HEK293 (cell line): ENCODE data around the gene ATP6AP2.

Experiments
- CTCF ChIA-PET: fragments of 350-600 bp; formaldehyde crosslinking; extraction: SDS; loops from one replicate; lab custom pipeline; 2021; ENCODE audit warnings: antibody characterized with exemption; lab: Yijun Ruan, JAX
- POLR2A ChIA-PET: fragments of 300-600 bp; formaldehyde crosslinking; extraction: SDS; loops from one replicate; lab custom pipeline; 2020; ENCODE audit warnings: antibody characterized with exemption, inconsistent platforms; lab: Yijun Ruan, JAX
- H3K27ac ChIP-seq: fragments of 200-500 bp; sonication (Bioruptor generic); 2 replicates; pipeline ENCODE4 v1.5.1; 2014; ENCODE audit warnings: low read depth, low read length, control low read depth, inconsistent platforms; ENCODE audit errors: extremely low read depth
- H3K36me3 ChIP-seq, 2 experiments: fragments of 200-500 bp in 1 of 2; sonication (Bioruptor generic) in 1 of 2; 1 replicate in 1 of 2; 2 replicates in 1 of 2; pipeline ENCODE4 v1.5.1; 2014 to 2017; ENCODE audit warnings: inconsistent platforms in 2 of 2, low read length in 2 of 2; ENCODE audit not compliant: control insufficient read depth in 2 of 2, insufficient read depth in 1 of 2
- H3K4me1 ChIP-seq: fragments of 200-500 bp; sonication (Bioruptor generic); 2 replicates; pipeline ENCODE4 v1.5.1; 2014; ENCODE audit warnings: mild to moderate bottlenecking, low read length, inconsistent platforms; ENCODE audit not compliant: control insufficient read depth, insufficient read depth
- H3K4me3 ChIP-seq: 2 replicates; pipeline ENCODE4 v1.5.1; 2011; ENCODE audit warnings: low read depth, mild to moderate bottlenecking, control low read depth, low read length, moderate library complexity
- H3K9me3 ChIP-seq: fragments of 200-500 bp; sonication (Bioruptor generic); 2 replicates; pipeline ENCODE4 v1.5.1; 2014; ENCODE audit warnings: low read depth, low read length, inconsistent platforms; ENCODE audit not compliant: control insufficient read depth, insufficient read depth
- TCF7L2 ChIP-seq: IDR thresholded peaks from 2 replicates; pipeline ENCODE4 v1.6.1; 2011; ENCODE audit warnings: low read depth, mild to moderate bottlenecking, inconsistent platforms, low read length, moderate library complexity, borderline replicate concordance
- YY1 ChIP-seq: fragments of 450-650 bp; formaldehyde crosslinking; IDR thresholded peaks from 2 replicates; pipeline ENCODE4 v1.5.1; 2018; ENCODE audit warnings: missing biosample characterization, missing genetic modification characterization
- ZBTB20 ChIP-seq: fragments of 450-650 bp; formaldehyde crosslinking; IDR thresholded peaks from 2 replicates; pipeline ENCODE4 v1.5.1; 2016; ENCODE audit warnings: missing biosample characterization, missing genetic modification characterization
- ZFP69B ChIP-seq: fragments of 450-650 bp; formaldehyde crosslinking; IDR thresholded peaks from 2 replicates; pipeline ENCODE4 v1.5.1; 2016; ENCODE audit warnings: missing biosample characterization, missing genetic modification characterization
- ZNF184 ChIP-seq: fragments of 450-650 bp; IDR thresholded peaks from 2 replicates; pipeline ENCODE4 v1.5.1; 2018; ENCODE audit warnings: missing biosample characterization, mild to moderate bottlenecking, missing genetic modification characterization
- ZNF292 ChIP-seq: fragments of 450-650 bp; formaldehyde crosslinking; IDR thresholded peaks from 2 replicates; pipeline ENCODE4 v1.5.1; 2016; ENCODE audit warnings: low read depth, missing biosample characterization, missing genetic modification characterization, borderline replicate concordance
- ZNF335 ChIP-seq: fragments of 450-650 bp; formaldehyde crosslinking; conservative IDR thresholded peaks from 2 replicates; pipeline ENCODE4 v1.5.1; 2016; ENCODE audit warnings: missing biosample characterization, missing genetic modification characterization
- ZNF416 ChIP-seq: fragments of 450-650 bp; formaldehyde crosslinking; IDR thresholded peaks from 2 replicates; pipeline ENCODE4 v1.5.1; 2016; ENCODE audit warnings: missing biosample characterization, missing genetic modification characterization
- ZNF530 ChIP-seq: fragments of 450-650 bp; formaldehyde crosslinking; IDR thresholded peaks from 2 replicates; pipeline ENCODE4 v1.5.1; 2016; ENCODE audit warnings: low read depth, missing biosample characterization, missing genetic modification characterization
- ZNF571 ChIP-seq: fragments of 450-650 bp; formaldehyde crosslinking; IDR thresholded peaks from 2 replicates; pipeline ENCODE4 v1.5.0; 2017; ENCODE audit warnings: missing biosample characterization, missing genetic modification characterization
- ZNF624 ChIP-seq: fragments of 450-650 bp; formaldehyde crosslinking; IDR thresholded peaks from 2 replicates; pipeline ENCODE4 v1.5.1; 2017; ENCODE audit warnings: missing biosample characterization, missing genetic modification characterization
- ZNF837 ChIP-seq: fragments of 450-650 bp; formaldehyde crosslinking; IDR thresholded peaks from 2 replicates; pipeline ENCODE4 v1.5.1; 2016; ENCODE audit warnings: missing biosample characterization, missing genetic modification characterization
- ZSCAN23 ChIP-seq: fragments of 450-650 bp; formaldehyde crosslinking; IDR thresholded peaks from 2 replicates; pipeline ENCODE4 v1.5.1; 2016; ENCODE audit warnings: missing biosample characterization, missing genetic modification characterization
- TF ChIP-seq, protein P1 (sequence below): fragments of 450-650 bp; formaldehyde crosslinking; IDR thresholded peaks from 2 replicates; pipeline ENCODE4 v1.5.1; 2016; ENCODE audit warnings: missing biosample characterization, missing genetic modification characterization
- TF ChIP-seq, protein P2 (sequence below): sonication (generic); formaldehyde crosslinking; IDR thresholded peaks from 2 replicates; pipeline ENCODE4 v1.8.1; 2022; ENCODE audit warnings: mild to moderate bottlenecking, moderate library complexity, missing genetic modification reagents
- TF ChIP-seq, protein P3 (sequence below): fragments of 450-650 bp; IDR thresholded peaks from 2 replicates; pipeline ENCODE4 v1.5.1; 2018; ENCODE audit warnings: missing biosample characterization, missing genetic modification characterization
- TF ChIP-seq, protein P4 (sequence below): IDR thresholded peaks from 2 replicates; pipeline ENCODE4 v1.6.1; 2011; ENCODE audit warnings: mild to moderate bottlenecking, low read depth, low read length, borderline replicate concordance

Gene ATP6AP2

DNA sequence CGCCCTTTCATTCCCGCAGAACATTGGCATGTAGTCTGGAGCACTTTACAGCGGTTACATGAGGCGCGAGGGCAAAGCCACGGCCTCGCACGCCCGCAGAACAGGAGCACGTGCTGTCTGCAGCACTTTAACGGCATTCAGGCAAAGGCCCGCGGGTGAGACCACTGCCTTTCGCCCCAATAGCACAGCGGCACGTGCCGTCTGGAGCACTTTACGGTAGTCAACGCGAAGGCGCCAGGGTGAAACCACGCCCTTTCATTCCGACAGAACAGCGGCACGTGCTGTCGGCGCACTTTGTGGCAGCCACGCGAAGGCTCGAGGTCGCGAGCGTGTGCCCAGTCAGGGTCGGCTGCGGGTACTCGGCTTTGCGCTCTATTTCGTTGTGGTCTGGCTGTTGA lies 42.4 kb downstream of the ATP6AP2 start, which contains the start of gene MPC1L:
Gene MPC1L (plus strand): TSS at position 290 of the 398 bp plus-strand sequence. CDS start 138 bp downstream, outside the sequence.
- TF ChIP-seq, protein P1, sequence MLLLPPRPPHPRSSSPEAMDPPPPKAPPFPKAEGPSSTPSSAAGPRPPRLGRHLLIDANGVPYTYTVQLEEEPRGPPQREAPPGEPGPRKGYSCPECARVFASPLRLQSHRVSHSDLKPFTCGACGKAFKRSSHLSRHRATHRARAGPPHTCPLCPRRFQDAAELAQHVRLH (tag by site-specific recombination) = no peak
- no peak for TF ChIP-seq ZFP69B
- TF ChIP-seq ZBTB20 = no peak
- TF ChIP-seq ZNF837 = no peak
- no peak for TF ChIP-seq ZNF416 (tag by site-specific recombination)
- no peak for TF ChIP-seq YY1 (tag by site-specific recombination)
- TF ChIP-seq, protein P2, sequence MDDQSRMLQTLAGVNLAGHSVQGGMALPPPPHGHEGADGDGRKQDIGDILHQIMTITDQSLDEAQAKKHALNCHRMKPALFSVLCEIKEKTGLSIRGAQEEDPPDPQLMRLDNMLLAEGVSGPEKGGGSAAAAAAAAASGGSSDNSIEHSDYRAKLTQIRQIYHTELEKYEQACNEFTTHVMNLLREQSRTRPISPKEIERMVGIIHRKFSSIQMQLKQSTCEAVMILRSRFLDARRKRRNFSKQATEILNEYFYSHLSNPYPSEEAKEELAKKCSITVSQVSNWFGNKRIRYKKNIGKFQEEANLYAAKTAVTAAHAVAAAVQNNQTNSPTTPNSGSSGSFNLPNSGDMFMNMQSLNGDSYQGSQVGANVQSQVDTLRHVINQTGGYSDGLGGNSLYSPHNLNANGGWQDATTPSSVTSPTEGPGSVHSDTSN = no peak
- TF ChIP-seq ZNF335 (tag by site-specific recombination) = no peak
- TF ChIP-seq, all 188 proteins: peak for 0
- Histone ChIP-seq H3K4me3 (no peak within 1 kb of the TSS), H3K27ac (no peak within 1 kb of the TSS), H3K4me1 (no peaks in the 10 kb centered on the region), H3K9me3 (no peaks in the 10 kb centered on the region), H3K36me3 (peaks cover 0 to 14% of the 10 kb centered on the region in 2 experiments; a peak in 2 of 3 replicates)
- POLR2A ChIA-PET = no interaction called here
- CTCF ChIA-PET = no interaction called here

DNA sequence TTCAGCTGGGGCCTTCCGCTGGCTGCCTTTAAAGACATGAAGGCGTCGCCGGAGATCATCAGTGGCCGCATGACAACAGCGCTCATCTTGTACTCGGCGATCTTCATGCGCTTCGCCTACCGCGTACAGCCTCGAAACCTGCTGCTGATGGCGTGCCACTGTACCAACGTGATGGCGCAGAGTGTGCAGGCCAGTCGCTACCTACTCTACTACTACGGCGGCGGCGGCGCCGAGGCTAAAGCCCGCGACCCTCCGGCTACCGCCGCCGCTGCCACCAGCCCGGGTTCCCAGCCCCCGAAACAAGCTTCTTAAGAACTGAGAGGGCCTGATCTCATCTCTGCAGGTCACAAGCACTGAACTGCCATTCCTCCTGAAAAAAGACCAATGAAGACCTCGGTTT lies 42.9 kb downstream of the ATP6AP2 start:
- Histone ChIP-seq H3K4me1 (no peaks in the 10 kb centered on the region), H3K4me3 (no peak overlapping the region), H3K36me3 (peaks cover 0 to 19% of the 10 kb centered on the region in 2 experiments; a peak in 2 of 3 replicates), H3K9me3 (no peaks in the 10 kb centered on the region), H3K27ac (no peak overlapping the region)
- CTCF ChIA-PET = no interaction called here
- no peak for TF ChIP-seq ZBTB20
- TF ChIP-seq ZNF292 (tag by site-specific recombination) = no peak
- TF ChIP-seq ZSCAN23 (tag by site-specific recombination) = no peak
- no peak for TF ChIP-seq ZNF624
- POLR2A ChIA-PET = interaction anchor here (0.9 kb wide), 1 partner anchor 12 kb away, joined by 5 read pairs; no protein-coding TSS in a partner anchor

DNA sequence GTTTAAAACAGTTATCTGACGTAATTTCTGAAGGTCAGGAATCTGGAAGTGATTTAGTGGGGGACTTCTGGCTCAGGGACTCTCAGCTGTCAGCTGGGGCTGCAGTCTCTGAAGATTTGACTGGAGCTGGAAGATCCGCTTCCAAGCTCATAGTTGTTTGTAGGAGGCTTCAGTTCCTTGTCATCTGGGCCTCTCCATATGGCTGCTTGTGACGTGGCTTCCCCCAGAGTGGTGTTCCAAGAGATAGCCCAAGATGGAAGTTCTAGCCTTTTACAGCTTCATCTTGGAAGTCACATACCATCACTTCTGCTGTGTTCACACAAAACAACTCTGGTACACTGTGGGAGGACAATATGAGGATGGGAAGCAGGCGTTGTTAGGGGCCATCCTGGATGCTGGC lies 44.5 kb downstream of the ATP6AP2 start:
- no peak overlapping the region for H3K4me3 ChIP-seq
- TF ChIP-seq ZNF571 (no peak), TCF7L2 (no peak), ZNF530 (tag by site-specific recombination) (no peak), ZNF184 (no peak)
- TF ChIP-seq, protein P3, sequence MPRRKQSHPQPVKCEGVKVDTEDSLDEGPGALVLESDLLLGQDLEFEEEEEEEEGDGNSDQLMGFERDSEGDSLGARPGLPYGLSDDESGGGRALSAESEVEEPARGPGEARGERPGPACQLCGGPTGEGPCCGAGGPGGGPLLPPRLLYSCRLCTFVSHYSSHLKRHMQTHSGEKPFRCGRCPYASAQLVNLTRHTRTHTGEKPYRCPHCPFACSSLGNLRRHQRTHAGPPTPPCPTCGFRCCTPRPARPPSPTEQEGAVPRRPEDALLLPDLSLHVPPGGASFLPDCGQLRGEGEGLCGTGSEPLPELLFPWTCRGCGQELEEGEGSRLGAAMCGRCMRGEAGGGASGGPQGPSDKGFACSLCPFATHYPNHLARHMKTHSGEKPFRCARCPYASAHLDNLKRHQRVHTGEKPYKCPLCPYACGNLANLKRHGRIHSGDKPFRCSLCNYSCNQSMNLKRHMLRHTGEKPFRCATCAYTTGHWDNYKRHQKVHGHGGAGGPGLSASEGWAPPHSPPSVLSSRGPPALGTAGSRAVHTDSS (tag by site-specific recombination) = no peak
- TF ChIP-seq, protein P4, sequence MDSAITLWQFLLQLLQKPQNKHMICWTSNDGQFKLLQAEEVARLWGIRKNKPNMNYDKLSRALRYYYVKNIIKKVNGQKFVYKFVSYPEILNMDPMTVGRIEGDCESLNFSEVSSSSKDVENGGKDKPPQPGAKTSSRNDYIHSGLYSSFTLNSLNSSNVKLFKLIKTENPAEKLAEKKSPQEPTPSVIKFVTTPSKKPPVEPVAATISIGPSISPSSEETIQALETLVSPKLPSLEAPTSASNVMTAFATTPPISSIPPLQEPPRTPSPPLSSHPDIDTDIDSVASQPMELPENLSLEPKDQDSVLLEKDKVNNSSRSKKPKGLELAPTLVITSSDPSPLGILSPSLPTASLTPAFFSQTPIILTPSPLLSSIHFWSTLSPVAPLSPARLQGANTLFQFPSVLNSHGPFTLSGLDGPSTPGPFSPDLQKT = no peak
- TF ChIP-seq, all 188 proteins: peak for 0
- Histone ChIP-seq H3K4me1 (no peaks in the 10 kb centered on the region), H3K9me3 (no peaks in the 10 kb centered on the region), H3K27ac (no peak overlapping the region), H3K36me3 (peaks cover 15 to 35% of the 10 kb centered on the region in 2 experiments)
- POLR2A ChIA-PET = no interaction called here
- CTCF ChIA-PET = interaction anchor here (0.9 to 1.1 kb wide), 2 partner anchors 26 to 81 kb away, joined by 4 read pairs; no protein-coding TSS in a partner anchor
